ENCODE results near the gene ZCCHC9.
"Not testable (repeated sequence)": the region's sequence is repeated elsewhere in the genome, so short reads cannot be mapped to it uniquely, and the experiment has no call there.

Gene ZCCHC9

GRCh38 chr5:81290146-81290545 is 11.2 kb upstream of the ZCCHC9 start:
- TF ChIP-seq CTCF (IDR thresholded peaks at IDR 0.05) = no peak
- Histone ChIP-seq H3K27me3 (ENCODE audit: control insufficient read depth, insufficient read depth, low read length) (no peaks in the 10 kb centered on the region), H3K9me3 (ENCODE audit: control insufficient read depth, low read length) (no peaks in the 10 kb centered on the region), H3K4me2 (ENCODE audit: low read length) (no peak overlapping the region), H3K4me1 (no peaks in the 10 kb centered on the region), H3K27ac (no peak overlapping the region), H3K9ac (no peak overlapping the region), H3K79me2 (peaks cover 46% of the 10 kb centered on the region), H3K4me3 (ENCODE audit: low read depth, low read length) (no peak overlapping the region), H3K36me3 (ENCODE audit: control insufficient read depth, insufficient read depth, low read length) (no peaks in the 10 kb centered on the region), H2AFZ (no peak overlapping the region)

GRCh38 chr5:81292130-81292529 is 9.3 kb upstream of the ZCCHC9 start:
- Histone ChIP-seq H3K36me3 (ENCODE audit: control insufficient read depth, insufficient read depth, low read length) (no peaks in the 10 kb centered on the region), H2AFZ (no peak overlapping the region), H3K27ac (no peak overlapping the region), H3K9ac (no peak overlapping the region), H3K27me3 (ENCODE audit: control insufficient read depth, insufficient read depth, low read length) (no peaks in the 10 kb centered on the region), H3K4me1 (no peaks in the 10 kb centered on the region), H3K4me2 (ENCODE audit: low read length) (no peak overlapping the region), H3K79me2 (peaks cover 46% of the 10 kb centered on the region), H3K4me3 (ENCODE audit: low read depth, low read length) (no peak overlapping the region), H3K9me3 (ENCODE audit: control insufficient read depth, low read length) (no peaks in the 10 kb centered on the region)
- no peak for TF ChIP-seq CTCF (IDR thresholded peaks at IDR 0.05)

- H3K9me3 ChIP-seq (ENCODE audit: control insufficient read depth, low read length); H3K9ac ChIP-seq; H3K4me3 ChIP-seq (ENCODE audit: low read depth, low read length); H3K27ac ChIP-seq; H3K4me2 ChIP-seq (ENCODE audit: low read length); H3K27me3 ChIP-seq (ENCODE audit: control insufficient read depth, insufficient read depth, low read length); H3K4me1 ChIP-seq; H3K36me3 ChIP-seq (ENCODE audit: control insufficient read depth, insufficient read depth, low read length); H2AFZ ChIP-seq: not testable (repeated sequence)
- H3K79me2 ChIP-seq = peaks cover 43% of the 10 kb centered on the region
Measured at GRCh38 chr5:81294021-81294420, 7.4 kb upstream of the ZCCHC9 start.

GRCh38 chr5:81297531-81297930 is 3.9 kb upstream of the ZCCHC9 start:
- H3K27ac ChIP-seq = no peak overlapping the region
- H3K4me3 ChIP-seq (ENCODE audit: low read depth, low read length) = no peak overlapping the region
- H3K9me3 ChIP-seq (ENCODE audit: control insufficient read depth, low read length) = no peaks in the 10 kb centered on the region
- no peak overlapping the region for H3K9ac ChIP-seq
- no peak overlapping the region for H2AFZ ChIP-seq
- peaks cover 19% of the 10 kb centered on the region for H3K4me1 ChIP-seq
- H3K36me3 ChIP-seq (ENCODE audit: control insufficient read depth, insufficient read depth, low read length) = no peaks in the 10 kb centered on the region
- H3K4me2 ChIP-seq (ENCODE audit: low read length) = no peak overlapping the region
- TF ChIP-seq CTCF (IDR thresholded peaks at IDR 0.05) = no peak
- no peaks in the 10 kb centered on the region for H3K27me3 ChIP-seq (ENCODE audit: control insufficient read depth, insufficient read depth, low read length)
- peaks cover 33% of the 10 kb centered on the region for H3K79me2 ChIP-seq

GRCh38 chr5:81300921-81301270 is 491 bp upstream of the ZCCHC9 start:
- peak overlapping the region; percentile 59 for H3K4me2 ChIP-seq (ENCODE audit: low read length)
- H3K4me3 ChIP-seq (ENCODE audit: low read depth, low read length) = peak overlapping the region; percentile 81
- H3K9me3 ChIP-seq (ENCODE audit: control insufficient read depth, low read length) = no peaks in the 10 kb centered on the region
- no peaks in the 10 kb centered on the region for H3K36me3 ChIP-seq (ENCODE audit: control insufficient read depth, insufficient read depth, low read length)
- peak overlapping the region; percentile 84 for H3K9ac ChIP-seq
- H3K79me2 ChIP-seq = peaks cover 10% of the 10 kb centered on the region
- peak overlapping the region; percentile 96 for H2AFZ ChIP-seq
- H3K27ac ChIP-seq = peak overlapping the region; percentile 66
- peaks cover 20% of the 10 kb centered on the region for H3K4me1 ChIP-seq
- no peaks in the 10 kb centered on the region for H3K27me3 ChIP-seq (ENCODE audit: control insufficient read depth, insufficient read depth, low read length)
- TF ChIP-seq CTCF (IDR thresholded peaks at IDR 0.05) = no peak
